ENCODE data around the gene ZFP82. TPM values are rescaled to one million over a fixed set of nuclear protein-coding genes. Genes with fewer than 3 reads are reported as not detected.

ZFP82 gene
- total RNA-seq, 2 donors from 2014 or later, result 5.8 to 7.8 TPM

GRCh38 chr19:36404498-36404897, 13.9 kb downstream of the ZFP82 start:
- no peaks in the 10 kb centered on the region for H3K4me1 Mint-ChIP-seq (ENCODE audit: low read depth)
- ATAC-seq (replicated peaks in 1 of 2), result no peak
- no peaks in the 10 kb centered on the region for H3K27me3 Mint-ChIP-seq (ENCODE audit: low read depth)

GRCh38 chr19:36401475-36401874, 17.0 kb downstream of the ZFP82 start:
- DNase-seq (no peak), ATAC-seq (replicated peaks in 1 of 2) (no peak)
- Mint-ChIP-seq H3K27ac (no peak overlapping the region), H3K4me1 (ENCODE audit: low read depth) (no peaks in the 10 kb centered on the region), H3K4me3 (no peak overlapping the region), H3K27me3 (ENCODE audit: low read depth) (no peaks in the 10 kb centered on the region), H3K36me3 (ENCODE audit: insufficient read depth in 2 of 2) (peaks cover 42 to 73% of the 10 kb centered on the region in 2 donors), H3K9me3 (peaks cover 13 to 19% of the 10 kb centered on the region in 2 donors)

More at GRCh38 chr19:36404498-36404897, 13.9 kb downstream of the ZFP82 start:
- Mint-ChIP-seq H3K36me3 (ENCODE audit: insufficient read depth in 2 of 2) (peaks cover 44 to 76% of the 10 kb centered on the region in 2 donors), H3K9me3 (peaks cover 18 to 25% of the 10 kb centered on the region in 2 donors), H3K4me3 (no peak overlapping the region), H3K27ac (no peak overlapping the region)
- no peak for DNase-seq

- no peak for ATAC-seq (replicated peaks in 1 of 2)
- no peak for DNase-seq
- H3K9me3 Mint-ChIP-seq, result peaks cover 25 to 27% of the 10 kb centered on the region in 2 donors
- H3K27ac Mint-ChIP-seq, result no peak overlapping the region
- H3K4me3 Mint-ChIP-seq, result no peak overlapping the region
- no peaks in the 10 kb centered on the region for H3K4me1 Mint-ChIP-seq (ENCODE audit: low read depth)
- H3K27me3 Mint-ChIP-seq (ENCODE audit: low read depth), result no peaks in the 10 kb centered on the region
- peaks cover 39 to 74% of the 10 kb centered on the region in 2 donors for H3K36me3 Mint-ChIP-seq (ENCODE audit: insufficient read depth in 2 of 2)
Observed at GRCh38 chr19:36398571-36398970, 19.9 kb downstream of the ZFP82 start.

GRCh38 chr19:36392916-36393673, 25.3 kb downstream of the ZFP82 start:
- Mint-ChIP-seq H3K36me3 (ENCODE audit: insufficient read depth in 2 of 2) (peaks cover 37 to 63% of the 10 kb centered on the region in 2 donors), H3K27ac (no peak overlapping the region), H3K27me3 (ENCODE audit: low read depth) (no peaks in the 10 kb centered on the region), H3K4me3 (no peak overlapping the region), H3K4me1 (ENCODE audit: low read depth) (no peaks in the 10 kb centered on the region), H3K9me3 (peaks cover 29 to 34% of the 10 kb centered on the region in 2 donors)
- ATAC-seq (replicated peaks in 1 of 2), result no peak
- no peak for DNase-seq

DNA sequence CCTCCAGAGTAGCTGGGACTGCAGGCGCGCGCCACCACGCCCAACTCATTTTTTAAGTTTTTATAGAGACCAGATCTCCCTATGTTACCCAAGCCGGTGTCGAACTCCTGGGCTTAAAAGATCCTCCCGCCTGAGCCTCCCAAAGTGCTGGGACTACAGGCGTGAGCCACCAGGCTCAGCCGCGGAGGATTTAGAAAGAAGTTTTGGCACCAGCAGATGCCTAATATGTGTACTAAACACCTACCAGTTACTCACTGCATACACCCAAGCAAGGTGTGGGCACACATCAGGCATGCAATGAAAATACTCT, 39.0 kb downstream of the ZFP82 start:
- Mint-ChIP-seq H3K27ac (no peak overlapping the region), H3K36me3 (ENCODE audit: insufficient read depth in 2 of 2) (peaks cover 10 to 15% of the 10 kb centered on the region in 2 donors), H3K4me3 (peak overlapping the region; percentile 95 to 100), H3K27me3 (ENCODE audit: low read depth) (no peaks in the 10 kb centered on the region), H3K4me1 (ENCODE audit: low read depth) (peaks cover 18% of the 10 kb centered on the region), H3K9me3 (peaks cover 5 to 6% of the 10 kb centered on the region in 2 donors)
- DNase-seq, result no peak
- ATAC-seq (replicated peaks in 1 of 2), result no peak

DNA sequence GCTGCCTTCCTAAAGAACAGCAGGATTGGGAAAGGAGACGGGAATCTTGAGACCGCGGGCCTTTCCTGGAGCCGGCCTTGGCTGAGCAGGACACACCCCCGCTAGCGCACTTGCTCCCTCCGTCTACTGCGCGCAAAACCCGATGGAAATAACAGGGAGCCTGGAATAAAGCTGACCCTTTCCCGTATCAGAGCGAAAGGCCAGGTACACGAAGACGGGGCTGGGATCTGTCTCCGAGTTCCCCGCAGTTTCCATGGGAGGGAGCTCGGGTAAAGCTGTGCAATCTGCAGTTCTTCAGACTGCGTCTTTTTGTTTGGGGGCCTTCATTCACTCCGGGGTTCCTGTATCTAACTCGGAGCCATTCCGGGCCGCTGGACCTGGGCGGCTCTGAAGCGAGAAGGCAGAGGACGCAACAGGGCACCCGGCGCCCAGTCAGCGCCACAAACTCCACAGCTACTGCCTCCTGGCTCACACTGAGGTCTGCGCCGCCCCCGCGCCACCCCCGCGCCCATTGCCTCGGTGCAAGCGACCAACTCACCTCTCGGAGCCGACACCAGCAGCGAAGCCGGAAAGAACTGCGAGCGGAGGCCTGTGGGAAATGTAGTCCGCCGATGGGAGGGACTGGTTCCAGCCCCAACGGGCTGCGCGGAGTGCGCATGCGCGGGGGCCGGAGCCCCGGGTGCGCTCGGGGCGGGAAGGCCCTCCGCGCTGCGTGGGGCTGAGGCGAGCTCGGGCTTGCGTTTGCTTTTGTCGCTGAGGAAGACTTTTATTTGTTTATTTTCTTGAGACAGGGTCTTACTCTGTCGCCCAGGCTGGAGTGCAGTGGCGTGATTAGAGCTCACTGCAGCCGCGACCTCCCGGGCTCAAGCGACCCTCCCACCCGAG, 39.6 kb downstream of the ZFP82 start, which contains the start of gene ZFP14:
Gene ZFP14 (minus strand): TSS at position 577 of the 885 bp plus-strand sequence. CDS start 11,309 bp downstream, outside the sequence.
- DNase-seq (peak; percentile 95 to 97), ATAC-seq (replicated peaks in 1 of 2) (peak; percentile 99)
- H3K27me3 Mint-ChIP-seq (ENCODE audit: low read depth), result no peaks in the 10 kb centered on the region
- peak within 1 kb of the TSS; percentile 95 to 100 for H3K4me3 Mint-ChIP-seq
- peak within 1 kb of the TSS; percentile 97 for H3K27ac Mint-ChIP-seq
- H3K9me3 Mint-ChIP-seq, result peaks cover 5 to 6% of the 10 kb centered on the region in 2 donors
- peaks cover 18% of the 10 kb centered on the region for H3K4me1 Mint-ChIP-seq (ENCODE audit: low read depth)
- H3K36me3 Mint-ChIP-seq (ENCODE audit: insufficient read depth in 2 of 2), result peaks cover 10 to 21% of the 10 kb centered on the region in 2 donors

DNA sequence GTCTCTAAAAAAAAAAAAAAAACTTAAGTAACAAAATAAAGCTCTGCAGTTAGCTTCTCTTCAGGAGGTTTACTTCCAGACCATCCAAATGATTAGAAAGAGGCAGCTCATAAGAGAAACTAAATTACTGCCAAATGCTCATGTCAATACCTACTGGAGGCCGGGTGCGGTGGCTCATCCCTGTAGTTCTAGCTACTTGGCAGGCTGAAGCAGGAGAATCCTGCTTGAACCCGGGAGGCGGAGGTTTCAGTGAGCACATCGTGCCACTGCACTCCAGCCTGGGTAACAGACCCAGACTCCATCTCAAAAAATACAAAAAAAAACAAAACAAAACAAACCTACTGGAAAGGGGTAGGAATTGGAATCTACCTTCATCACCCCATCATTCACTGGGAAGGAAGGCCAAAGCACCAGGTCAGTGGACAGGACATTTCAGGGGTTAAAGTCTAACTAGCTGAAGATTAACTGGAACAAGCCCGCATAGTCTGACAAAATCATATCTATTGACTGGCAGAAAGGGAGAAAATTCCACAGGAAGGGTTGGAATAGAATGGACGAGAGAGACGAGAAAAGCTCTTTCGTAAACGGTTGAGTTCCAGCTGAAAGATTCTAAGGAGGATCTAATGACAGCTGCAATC, 40.8 kb downstream of the ZFP82 start:
- Mint-ChIP-seq H3K27ac (peak overlapping the region; percentile 97), H3K9me3 (peaks cover 2 to 5% of the 10 kb centered on the region in 2 donors), H3K27me3 (ENCODE audit: low read depth) (no peaks in the 10 kb centered on the region), H3K4me3 (peak overlapping the region; percentile 95 to 100), H3K4me1 (ENCODE audit: low read depth) (peaks cover 18% of the 10 kb centered on the region), H3K36me3 (ENCODE audit: insufficient read depth in 2 of 2) (peaks cover 8 to 29% of the 10 kb centered on the region in 2 donors)
- ATAC-seq (replicated peaks in 1 of 2) (no peak), DNase-seq (no peak)

- H3K4me3 Mint-ChIP-seq, result no peak overlapping the region
Observed at GRCh38 chr19:36373638-36374156, 44.7 kb downstream of the ZFP82 start.

DNA sequence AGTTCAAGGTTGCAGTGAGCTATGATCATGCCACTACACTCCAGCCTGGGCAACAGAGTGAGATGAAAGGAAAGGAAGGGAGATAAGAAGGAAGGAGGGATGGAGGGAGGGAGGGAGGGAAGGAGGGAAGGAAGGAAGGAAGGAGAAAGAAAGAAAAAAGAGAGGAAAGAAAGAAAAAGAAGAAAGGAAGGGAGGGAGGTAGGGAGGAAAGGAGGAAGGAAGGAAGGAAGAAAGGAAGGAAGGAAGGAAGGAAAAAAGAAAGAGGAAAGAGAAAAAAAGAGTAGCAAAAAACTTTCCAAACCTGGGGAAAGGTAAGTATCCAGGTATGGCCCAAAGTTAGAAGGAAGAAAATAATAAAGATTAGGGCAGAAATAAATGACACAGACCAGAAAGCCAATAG, 46.6 kb downstream of the ZFP82 start:
- peaks cover 8 to 9% of the 10 kb centered on the region in 2 donors for H3K9me3 Mint-ChIP-seq

More at GRCh38 chr19:36373638-36374156, 44.7 kb downstream of the ZFP82 start:
- ATAC-seq (replicated peaks in 1 of 2) (no peak), DNase-seq (no peak)
- Mint-ChIP-seq H3K36me3 (ENCODE audit: insufficient read depth in 2 of 2) (peaks cover 27 to 57% of the 10 kb centered on the region in 2 donors), H3K27me3 (ENCODE audit: low read depth) (no peaks in the 10 kb centered on the region), H3K4me1 (ENCODE audit: low read depth) (peaks cover 18% of the 10 kb centered on the region), H3K27ac (no peak overlapping the region), H3K9me3 (peaks cover 4 to 9% of the 10 kb centered on the region in 2 donors)

DNA sequence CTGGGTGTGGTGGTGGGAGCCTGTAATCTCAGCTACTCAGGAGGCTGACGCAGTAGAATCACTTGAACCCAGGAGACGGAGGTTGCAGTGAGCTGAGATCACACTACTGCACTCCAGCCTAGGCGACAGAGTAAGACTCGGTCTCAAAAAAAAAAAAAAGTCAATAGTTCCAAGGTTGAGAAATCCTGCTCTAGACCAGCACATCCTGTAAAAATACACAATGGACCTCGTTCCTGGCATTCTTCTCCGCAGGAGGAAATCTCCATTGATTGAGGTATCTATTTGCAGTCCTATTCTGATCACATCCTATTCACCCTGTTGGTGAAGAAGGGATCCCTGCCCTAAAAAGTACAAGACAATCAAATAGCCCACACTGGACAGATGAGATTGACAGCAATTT, 54.6 kb downstream of the ZFP82 start:
- Mint-ChIP-seq H3K27ac (no peak overlapping the region), H3K4me3 (no peak overlapping the region), H3K4me1 (ENCODE audit: low read depth) (no peaks in the 10 kb centered on the region), H3K27me3 (ENCODE audit: low read depth) (no peaks in the 10 kb centered on the region), H3K9me3 (peaks cover 13 to 14% of the 10 kb centered on the region in 2 donors), H3K36me3 (ENCODE audit: insufficient read depth in 2 of 2) (peaks cover 28 to 65% of the 10 kb centered on the region in 2 donors)
- ATAC-seq (replicated peaks in 1 of 2) (no peak), DNase-seq (no peak)

More for the DNA sequence above, 46.6 kb downstream of the ZFP82 start:
- Mint-ChIP-seq H3K27ac (no peak overlapping the region), H3K36me3 (ENCODE audit: insufficient read depth in 2 of 2) (peaks cover 35 to 65% of the 10 kb centered on the region in 2 donors), H3K27me3 (ENCODE audit: low read depth) (no peaks in the 10 kb centered on the region), H3K4me1 (ENCODE audit: low read depth) (peaks cover under 1% of the 10 kb centered on the region), H3K4me3 (no peak overlapping the region)
- DNase-seq, result no peak
- no peak for ATAC-seq (replicated peaks in 1 of 2)
